Epithelial cell of esophagus (primary cell): ENCODE data around the gene ORAI3.
A peak's percentile ranks its signal among the peaks of the same experiment; 100 is the strongest.

Experiments used
- DNase-seq: peaks from one replicate; pipeline ENCODE4 v3.0.0; 2010; ENCODE audit warnings: low read depth
- H3K4me3 ChIP-seq: 2 replicates; pipeline ENCODE4 v1.5.1; 2011; ENCODE audit warnings: mild to moderate bottlenecking, low read length, control low read depth
- TF ChIP-seq, protein P1 (sequence below): IDR thresholded peaks from 2 replicates; pipeline ENCODE4 v1.5.1; 2011; ENCODE audit warnings: low read depth, mild to moderate bottlenecking, low read length, control low read depth, inconsistent platforms; ENCODE audit not compliant: insufficient read depth; ENCODE audit errors: missing control alignments

Gene ORAI3

DNA sequence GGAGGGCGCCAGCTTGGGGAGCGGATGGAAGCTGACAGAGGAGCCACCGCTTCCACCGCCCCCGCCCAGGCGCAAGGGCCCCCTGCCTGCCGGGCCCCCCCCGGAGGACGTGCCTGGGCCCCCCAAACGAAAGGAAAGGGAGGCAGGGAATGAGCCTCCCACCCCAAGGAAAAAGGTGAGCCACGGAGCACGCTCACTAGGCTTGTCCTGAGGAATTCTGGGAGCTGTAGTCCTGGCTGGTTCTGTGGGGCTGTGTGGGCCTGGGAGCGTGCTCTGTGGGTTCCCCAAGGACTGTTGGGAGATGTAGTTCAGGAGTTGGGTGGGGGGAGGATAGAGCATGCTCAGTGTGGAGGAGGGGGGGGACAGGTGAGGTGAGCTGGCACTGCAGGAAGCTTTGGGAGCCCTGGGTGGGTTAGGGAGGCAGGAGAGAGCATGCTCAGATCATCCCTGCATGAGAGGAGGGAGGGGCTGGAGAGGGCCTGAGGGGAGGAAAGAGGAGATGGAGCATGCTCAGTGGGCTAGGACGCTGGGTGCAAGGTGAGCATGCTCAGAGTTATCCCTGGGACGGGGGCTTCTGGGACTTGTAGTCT, 21.0 kb upstream of the ORAI3 start:
- DNase-seq = peak; percentile 67
- TF ChIP-seq, protein P1, sequence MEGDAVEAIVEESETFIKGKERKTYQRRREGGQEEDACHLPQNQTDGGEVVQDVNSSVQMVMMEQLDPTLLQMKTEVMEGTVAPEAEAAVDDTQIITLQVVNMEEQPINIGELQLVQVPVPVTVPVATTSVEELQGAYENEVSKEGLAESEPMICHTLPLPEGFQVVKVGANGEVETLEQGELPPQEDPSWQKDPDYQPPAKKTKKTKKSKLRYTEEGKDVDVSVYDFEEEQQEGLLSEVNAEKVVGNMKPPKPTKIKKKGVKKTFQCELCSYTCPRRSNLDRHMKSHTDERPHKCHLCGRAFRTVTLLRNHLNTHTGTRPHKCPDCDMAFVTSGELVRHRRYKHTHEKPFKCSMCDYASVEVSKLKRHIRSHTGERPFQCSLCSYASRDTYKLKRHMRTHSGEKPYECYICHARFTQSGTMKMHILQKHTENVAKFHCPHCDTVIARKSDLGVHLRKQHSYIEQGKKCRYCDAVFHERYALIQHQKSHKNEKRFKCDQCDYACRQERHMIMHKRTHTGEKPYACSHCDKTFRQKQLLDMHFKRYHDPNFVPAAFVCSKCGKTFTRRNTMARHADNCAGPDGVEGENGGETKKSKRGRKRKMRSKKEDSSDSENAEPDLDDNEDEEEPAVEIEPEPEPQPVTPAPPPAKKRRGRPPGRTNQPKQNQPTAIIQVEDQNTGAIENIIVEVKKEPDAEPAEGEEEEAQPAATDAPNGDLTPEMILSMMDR = no peak
- no peak overlapping the region for H3K4me3 ChIP-seq

- TF ChIP-seq, protein P1 = no peak
- DNase-seq = no peak
- H3K4me3 ChIP-seq = no peak overlapping the region
These were observed 20.5 kb upstream of the ORAI3 start for GRCh38 chr16:30928390-30928789.

DNA sequence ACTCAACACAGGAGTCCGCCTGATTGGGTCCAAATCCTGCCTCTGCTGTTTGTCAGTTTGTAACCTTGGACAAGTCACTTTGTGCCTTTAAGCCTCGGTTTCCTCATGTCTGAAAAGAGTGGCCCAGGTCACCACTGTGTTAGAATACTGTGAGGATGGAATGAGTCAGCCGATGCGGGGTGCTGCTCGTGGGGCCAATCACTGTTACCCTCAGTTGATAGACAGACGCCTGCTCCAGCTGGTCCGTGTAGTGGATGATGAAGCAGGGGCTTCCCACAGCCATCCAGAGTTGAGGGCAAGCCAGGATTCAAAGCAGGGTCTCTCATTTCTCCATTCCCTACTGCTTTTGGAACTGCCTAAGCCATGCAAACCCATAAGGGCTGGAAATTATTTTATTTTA, 19.7 kb upstream of the ORAI3 start:
- TF ChIP-seq, protein P1 = no peak
- no peak overlapping the region for H3K4me3 ChIP-seq
- no peak for DNase-seq

DNA sequence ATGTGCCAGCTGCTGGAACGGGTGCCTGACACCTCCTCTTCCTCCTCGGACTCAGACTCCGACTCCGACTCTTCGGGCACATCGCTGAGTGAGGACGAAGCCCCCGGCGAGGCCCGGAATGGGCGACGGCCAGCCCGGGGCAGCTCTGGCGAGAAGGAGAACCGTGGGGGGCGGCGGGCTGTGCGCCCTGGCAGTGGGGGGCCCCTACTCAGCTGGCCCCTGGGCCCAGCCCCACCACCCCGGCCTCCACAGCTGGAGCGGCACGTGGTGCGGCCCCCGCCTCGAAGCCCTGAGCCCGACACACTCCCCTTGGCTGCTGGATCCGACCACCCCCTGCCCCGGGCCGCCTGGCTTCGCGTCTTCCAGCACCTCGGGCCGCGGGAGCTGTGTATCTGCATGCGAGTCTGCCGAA, 18.7 kb upstream of the ORAI3 start:
- TF ChIP-seq, protein P1 = no peak
- H3K4me3 ChIP-seq = no peak overlapping the region
- no peak for DNase-seq

GRCh38 chr16:30931068-30931650, 17.7 kb upstream of the ORAI3 start:
- no peak overlapping the region for H3K4me3 ChIP-seq
- TF ChIP-seq, protein P1 = no peak
- no peak for DNase-seq

GRCh38 chr16:30934827-30935557, 13.9 kb upstream of the ORAI3 start:
- DNase-seq = peak; percentile 73
- H3K4me3 ChIP-seq = no peak overlapping the region
- TF ChIP-seq, protein P1 = peak; percentile 74
